Omental fat pad (tissue), 4 donors: ENCODE measurements around the gene GPR137. TPM values are rescaled to one million over a fixed set of nuclear protein-coding genes. Genes with fewer than 3 reads are reported as not detected.

Source experiments
- ATAC-seq: fragments of 150-250 bp; one replicate; pipeline ENCODE4 v1.9.1; 2016; ENCODE audit warnings: mild to moderate bottlenecking, moderate library complexity; ENCODE audit not compliant: low FRiP score
- DNase-seq: peaks from one replicate; pipeline ENCODE4 v3.0.0-alpha.2; 2019; ENCODE audit warnings: low spot score
- total RNA-seq, 4 donors: library from RNA; depleted of rRNA; stranded (reverse); fragments of >200 nt; gene quantifications; one replicate each; pipeline ENCODE4 v1.1.0, GENCODE V29; 2016
- TF ChIP-seq, protein P1 (sequence below), 3 donors: fragments of 450-650 bp; IDR thresholded peaks; one replicate each; pipeline ENCODE4 v1.5.1; 2016 to 2017; ENCODE audit warnings: antibody characterized with exemption in 3 of 3, mild to moderate bottlenecking in 3 of 3, moderate library complexity in 2 of 3

The GPR137 gene
- total RNA-seq, 4 donors from 2014 or later, result 8.2 to 20.6 (median 12.7) TPM

DNA sequence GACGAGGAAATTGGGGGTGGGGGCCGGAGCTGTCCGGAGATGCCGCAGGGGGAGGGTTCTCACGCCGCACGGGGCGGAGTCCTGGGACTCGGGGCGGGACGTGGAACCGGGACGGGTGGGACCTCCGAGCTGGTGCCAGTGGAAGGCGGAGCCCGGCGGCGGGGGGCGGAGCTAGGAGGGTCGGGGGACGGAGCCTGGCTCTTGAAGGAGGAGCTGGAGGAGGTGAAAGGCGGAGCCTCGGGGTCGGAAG, 44.5 kb upstream of the GPR137 start:
- TF ChIP-seq, protein P1, sequence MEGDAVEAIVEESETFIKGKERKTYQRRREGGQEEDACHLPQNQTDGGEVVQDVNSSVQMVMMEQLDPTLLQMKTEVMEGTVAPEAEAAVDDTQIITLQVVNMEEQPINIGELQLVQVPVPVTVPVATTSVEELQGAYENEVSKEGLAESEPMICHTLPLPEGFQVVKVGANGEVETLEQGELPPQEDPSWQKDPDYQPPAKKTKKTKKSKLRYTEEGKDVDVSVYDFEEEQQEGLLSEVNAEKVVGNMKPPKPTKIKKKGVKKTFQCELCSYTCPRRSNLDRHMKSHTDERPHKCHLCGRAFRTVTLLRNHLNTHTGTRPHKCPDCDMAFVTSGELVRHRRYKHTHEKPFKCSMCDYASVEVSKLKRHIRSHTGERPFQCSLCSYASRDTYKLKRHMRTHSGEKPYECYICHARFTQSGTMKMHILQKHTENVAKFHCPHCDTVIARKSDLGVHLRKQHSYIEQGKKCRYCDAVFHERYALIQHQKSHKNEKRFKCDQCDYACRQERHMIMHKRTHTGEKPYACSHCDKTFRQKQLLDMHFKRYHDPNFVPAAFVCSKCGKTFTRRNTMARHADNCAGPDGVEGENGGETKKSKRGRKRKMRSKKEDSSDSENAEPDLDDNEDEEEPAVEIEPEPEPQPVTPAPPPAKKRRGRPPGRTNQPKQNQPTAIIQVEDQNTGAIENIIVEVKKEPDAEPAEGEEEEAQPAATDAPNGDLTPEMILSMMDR (IDR thresholded peaks at IDR 0.05), result no peak
- ATAC-seq (peak; percentile 91), DNase-seq (peak; percentile 94)

DNA sequence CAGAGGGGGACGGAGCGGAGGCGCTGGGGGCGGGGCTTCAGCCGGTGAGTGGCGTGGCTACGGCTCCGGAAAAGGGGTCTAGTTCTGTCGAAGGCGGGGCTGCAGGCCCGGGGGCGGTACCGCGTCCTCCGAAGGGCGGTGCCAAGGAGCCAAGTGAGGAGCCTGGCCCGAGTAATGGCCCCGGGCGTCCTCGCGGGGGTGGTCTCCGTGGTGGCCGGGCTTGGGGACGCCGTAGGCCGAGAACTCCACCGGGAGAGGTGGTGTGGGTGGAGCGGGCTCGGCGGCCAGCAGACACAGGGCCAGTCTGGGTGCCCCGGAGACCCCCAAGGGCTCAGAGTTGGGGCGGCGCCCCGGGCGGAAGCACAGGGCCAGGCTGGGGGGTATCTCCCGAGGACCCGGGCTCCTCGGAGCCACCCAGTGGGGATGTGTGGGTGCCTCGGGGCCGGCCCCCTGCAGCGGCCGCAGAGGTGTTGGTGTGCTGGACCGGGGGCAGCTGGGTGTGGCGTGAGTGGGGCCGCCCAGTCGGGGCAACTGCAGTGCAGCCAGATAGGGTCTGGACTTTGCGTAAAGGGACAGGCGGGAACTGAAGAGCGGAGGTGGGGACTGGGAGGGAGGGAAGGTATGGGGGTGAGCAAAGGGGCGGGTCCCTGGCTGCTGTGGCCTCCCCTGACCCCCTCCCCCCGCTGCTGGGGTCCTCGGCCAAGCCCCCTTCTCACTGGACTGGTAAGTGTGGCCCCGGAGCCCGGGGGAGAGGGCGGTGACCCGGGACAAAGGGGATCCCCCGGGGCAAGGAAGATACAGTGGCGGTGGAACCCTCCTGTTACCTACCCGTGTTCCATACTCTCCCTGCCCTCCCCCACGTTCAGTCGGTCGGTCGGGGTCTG, 43.9 kb upstream of the GPR137 start:
- ATAC-seq (peak; percentile 0), DNase-seq (no peak)
- TF ChIP-seq, protein P1 (IDR thresholded peaks at IDR 0.05), result no peak

DNA sequence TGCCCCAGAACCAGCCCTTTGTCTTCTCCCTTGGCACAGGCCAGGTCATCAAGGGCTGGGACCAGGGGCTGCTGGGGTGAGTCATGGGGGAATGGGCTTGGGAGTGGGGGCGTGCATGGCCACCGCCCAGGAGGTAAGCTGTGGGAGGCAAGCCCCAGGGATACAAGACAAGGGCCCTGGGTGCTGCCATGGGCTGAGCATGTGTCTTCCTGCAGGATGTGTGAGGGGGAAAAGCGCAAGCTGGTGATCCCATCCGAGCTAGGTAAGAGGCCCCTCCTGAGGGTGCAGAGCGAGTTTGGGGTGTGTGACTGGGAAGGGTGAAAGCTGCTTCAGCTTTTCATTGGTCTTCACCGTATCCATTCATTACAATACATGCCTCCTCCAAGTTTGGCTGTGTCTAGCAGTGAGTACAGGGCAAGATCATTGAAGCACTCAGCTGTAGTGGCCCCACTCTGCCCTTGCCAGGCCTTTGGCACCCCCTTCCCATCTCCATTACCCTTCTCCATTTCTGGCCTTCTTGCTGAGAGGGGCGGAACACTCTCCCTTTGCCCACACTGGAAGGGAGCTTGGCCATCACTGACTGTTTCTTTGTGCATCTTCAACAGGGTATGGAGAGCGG, 42.3 kb upstream of the GPR137 start:
- TF ChIP-seq, protein P1 (IDR thresholded peaks at IDR 0.05), result no peak
- ATAC-seq (no peak), DNase-seq (no peak)

DNA sequence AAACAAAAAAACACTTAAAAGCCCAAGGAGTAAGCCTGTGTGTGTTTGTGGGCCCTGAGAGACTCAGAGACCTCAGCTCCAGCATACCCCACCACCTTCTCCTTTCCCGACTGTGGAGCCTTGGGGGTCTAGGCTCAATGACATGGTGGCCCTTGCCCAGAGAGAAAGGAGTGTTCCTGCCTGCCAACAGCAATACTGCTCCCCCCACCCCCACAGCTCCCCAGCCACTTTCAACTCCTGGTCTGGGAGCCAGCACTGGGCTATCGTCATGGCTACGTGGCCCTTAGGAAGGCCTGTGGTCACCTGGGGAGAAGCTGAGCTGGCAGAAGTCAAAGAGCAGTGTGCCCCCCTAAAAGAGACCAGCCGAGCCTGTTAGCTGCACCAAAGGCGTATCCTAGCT, 41.5 kb upstream of the GPR137 start:
- no peak for ATAC-seq
- TF ChIP-seq, protein P1 (IDR thresholded peaks at IDR 0.05), result no peak
- DNase-seq, result no peak

DNA sequence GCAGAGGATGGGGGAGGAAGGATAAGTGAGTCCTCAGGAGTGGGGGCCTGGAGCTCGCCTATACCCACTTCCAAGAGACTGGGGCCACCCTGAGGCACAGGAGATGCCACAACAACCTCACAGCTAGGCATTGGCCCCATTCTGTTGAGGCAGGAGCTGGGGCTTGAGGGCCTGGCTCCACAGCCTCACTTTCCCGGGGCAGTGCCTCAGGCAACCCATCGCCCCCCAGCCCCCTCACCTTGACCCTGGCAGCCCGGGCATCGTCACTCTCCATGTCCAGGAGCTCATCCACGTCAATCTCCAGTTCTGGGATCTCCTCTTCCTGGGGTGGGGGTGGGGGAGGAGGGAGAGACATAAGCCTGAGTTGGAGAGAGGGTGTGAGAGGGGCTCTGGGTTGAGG, 40.7 kb upstream of the GPR137 start:
- ATAC-seq, result no peak
- TF ChIP-seq, protein P1 (IDR thresholded peaks at IDR 0.05), result no peak

DNA sequence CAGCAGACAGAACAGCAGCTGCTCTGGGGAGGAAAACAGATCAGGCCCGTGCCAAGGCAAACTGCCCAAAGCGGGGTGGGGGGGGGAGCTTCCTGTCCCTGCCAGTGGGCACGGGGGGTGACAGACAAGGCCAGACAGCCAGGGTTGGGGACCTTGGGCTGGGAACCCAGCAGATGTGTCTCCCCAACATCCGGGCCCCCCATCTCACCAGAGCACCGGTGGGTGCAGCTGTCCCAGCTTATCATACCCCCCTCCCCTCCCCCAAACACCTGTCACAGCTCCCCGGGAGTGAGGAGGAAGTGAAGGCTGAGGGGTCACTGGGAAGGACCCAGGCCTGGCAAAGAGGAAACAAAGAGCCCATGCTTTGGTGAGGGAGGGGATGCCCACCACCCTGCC, 40.2 kb upstream of the GPR137 start:
- TF ChIP-seq, protein P1 (IDR thresholded peaks at IDR 0.05), result no peak
- DNase-seq (no peak), ATAC-seq (no peak)

More for the DNA sequence above, 40.7 kb upstream of the GPR137 start:
- no peak for DNase-seq
